Panc1 (cell line): ENCODE results near the gene LRRTM2. TPM values are rescaled to one million over a fixed set of nuclear protein-coding genes. Genes with fewer than 3 reads are reported as not detected.

Experiments used
- ATAC-seq: fragments of 200-7000 bp; cut with Tn5 transposase; 2 replicates; pipeline ENCODE4 v1.9.1; 2020; ENCODE audit warnings: mild to moderate bottlenecking, moderate library complexity
- BruUV-seq: library from RNA; stranded (reverse); fragments of 400-500 nt; replicated peaks from 2 replicates; lab custom pipeline; 2021; lab: Mats Ljungman, UMichigan
- CTCF ChIA-PET: fragments of 300-600 bp; sonication (Branson Sonifier 250); formaldehyde crosslinking; loops from one replicate; lab custom pipeline; 2022; ENCODE audit warnings: antibody characterized with exemption; lab: Charles Lee
- POLR2A ChIA-PET: fragments of 300-600 bp; sonication (Branson Sonifier 250); formaldehyde crosslinking; loops from one replicate; lab custom pipeline; 2022; ENCODE audit warnings: antibody characterized with exemption; lab: Charles Lee
- DNase-seq: peaks from one replicate; pipeline ENCODE4 v3.0.0-alpha.2; 2010; ENCODE audit warnings: low read depth, low spot score
- H3K27ac ChIP-seq: 2 replicates; pipeline ENCODE4 v1.5.1; 2011; ENCODE audit warnings: mild to moderate bottlenecking, low read length, inconsistent platforms
- H3K27me3 ChIP-seq: fragments of 200-500 bp; sonication (Bioruptor generic); 2 replicates; pipeline ENCODE4 v1.6.0; 2014; ENCODE audit warnings: low read length, inconsistent platforms; ENCODE audit not compliant: control insufficient read depth, insufficient read depth
- H3K36me3 ChIP-seq: fragments of 200-500 bp; sonication (Bioruptor generic); 2 replicates; pipeline ENCODE4 v1.5.1; 2014; ENCODE audit warnings: inconsistent platforms, mild to moderate bottlenecking, low read length, moderate library complexity; ENCODE audit not compliant: control insufficient read depth, insufficient read depth
- H3K4me1 ChIP-seq: 2 replicates; pipeline ENCODE4 v1.5.1; 2011; ENCODE audit warnings: inconsistent platforms, mild to moderate bottlenecking, low read length, moderate library complexity; ENCODE audit not compliant: control insufficient read depth, insufficient read depth
- H3K4me3 ChIP-seq, 2 experiments: 2 replicates each; pipeline ENCODE4 v1.5.1; 2011 to 2012; ENCODE audit warnings: low read depth in 2 of 2, low read length in 2 of 2, mild to moderate bottlenecking in 2 of 2, inconsistent platforms in 1 of 2, moderate library complexity in 1 of 2
- H3K9me3 ChIP-seq: fragments of 200-500 bp; sonication (Bioruptor generic); 2 replicates; pipeline ENCODE4 v1.5.1; 2014; ENCODE audit warnings: low read depth, mild to moderate bottlenecking, inconsistent platforms, low read length, moderate library complexity; ENCODE audit not compliant: control insufficient read depth, insufficient read depth
- CTCF ChIP-seq: fragments of 450-650 bp; IDR thresholded peaks from 2 replicates; pipeline ENCODE4 v1.5.1; 2017; ENCODE audit warnings: mild to moderate bottlenecking
- POLR2AphosphoS5 ChIP-seq: IDR thresholded peaks from 2 replicates; pipeline ENCODE4 v1.6.1; 2012; ENCODE audit warnings: mild to moderate bottlenecking, low read depth, low read length, moderate library complexity
- REST ChIP-seq, 2 experiments: IDR thresholded peaks; 2 replicates each; pipeline ENCODE4 v1.6.1; 2011 to 2012; ENCODE audit warnings: low read depth in 2 of 2, control low read depth in 1 of 2, low read length in 1 of 2, mild to moderate bottlenecking in 1 of 2, moderate library complexity in 1 of 2; ENCODE audit not compliant: insufficient read depth in 1 of 2
- SIN3A ChIP-seq: IDR thresholded peaks from 2 replicates; pipeline ENCODE4 v1.6.1; 2012; ENCODE audit warnings: low read depth, mild to moderate bottlenecking, low read length, moderate library complexity, borderline replicate concordance; ENCODE audit not compliant: insufficient read depth
- TCF7L2 ChIP-seq: IDR thresholded peaks from 2 replicates; pipeline ENCODE4 v1.6.1; 2011; ENCODE audit warnings: mild to moderate bottlenecking, low read depth, low read length, inconsistent platforms
- in situ Hi-C: cut with HindIII; loops from 2 replicates; pipeline ENCODE4 v1.10.0; 2016; ENCODE audit warnings: low sequenced_read_pairs, low pct_unique_long_range_greater_than_20kb
- intact Hi-C: fragments of 100-400 bp; cut with micrococcal nuclease; formaldehyde crosslinking; loops from one replicate; pipeline ENCODE4 v1.10.0; 2022; ENCODE audit not compliant: unreplicated experiment
- total RNA-seq: library from RNA; stranded (reverse); gene quantifications from one replicate; pipeline ENCODE4 v1.2.1, GENCODE V29; 2021; ENCODE audit not compliant: unreplicated experiment

LRRTM2 gene
- total RNA-seq, 1 experiment from 2014 or later = not detected

- H3K9me3 ChIP-seq = no peaks in the 10 kb centered on the region
- ATAC-seq (no peak), DNase-seq (no peak)
- ChIA-PET CTCF (no interaction called here), POLR2A (no interaction called here)
- in situ Hi-C loops (no loop called here), intact Hi-C loops (no loop called here)
- H3K4me3 ChIP-seq = no peak overlapping the region
- H3K27ac ChIP-seq = no peak overlapping the region
- H3K27me3 ChIP-seq = no peaks in the 10 kb centered on the region
- no peak for TF ChIP-seq CTCF
- no peak for TF ChIP-seq TCF7L2
- no peak for TF ChIP-seq SIN3A
- no peak for TF ChIP-seq POLR2AphosphoS5
- no peak for TF ChIP-seq REST (IDR thresholded peaks at IDR 0.05; ENCODE audit: insufficient read depth in 1 of 2, low read depth in 2 of 2, low read length in 1 of 2)
- H3K36me3 ChIP-seq = peaks cover 19% of the 10 kb centered on the region
- no TSS peak for BruUV-seq
- H3K4me1 ChIP-seq = 0 out of 2 replicates have a peak, but pooled peaks cover 4% of the 10 kb centered on the region
These were observed 46.6 kb downstream of the LRRTM2 start for GRCh38 chr5:138828556-138828955.

- ChIA-PET POLR2A (interaction anchor here (0.5 to 0.8 kb wide), 2 partner anchors 30 to 59 kb away, joined by 3 to 4 read pairs; no protein-coding TSS in a partner anchor), CTCF (interaction anchor here (0.6 to 0.9 kb wide), 4 partner anchors 15 to 437 kb away, joined by 3 to 14 read pairs (median 4); no protein-coding TSS in a partner anchor)
- in situ Hi-C loops = no loop called here
- H3K27ac ChIP-seq = no peak overlapping the region
- no peaks in the 10 kb centered on the region for H3K4me1 ChIP-seq
- H3K9me3 ChIP-seq = no peaks in the 10 kb centered on the region
- no peak for DNase-seq
- TF ChIP-seq POLR2AphosphoS5 = no peak
- TF ChIP-seq TCF7L2 = no peak
- TF ChIP-seq REST (IDR thresholded peaks at IDR 0.05; ENCODE audit: insufficient read depth in 1 of 2, low read depth in 2 of 2, low read length in 1 of 2) = no peak
- peak; percentile 73; the same call in 1 of the 2 replicates for TF ChIP-seq CTCF
- TF ChIP-seq SIN3A = no peak
- ATAC-seq = peak; percentile 63; the same call in 1 of the 2 replicates
- intact Hi-C loops = no loop called here
- H3K36me3 ChIP-seq = peaks cover 19% of the 10 kb centered on the region
- no TSS peak for BruUV-seq
- no peak overlapping the region for H3K4me3 ChIP-seq
- H3K27me3 ChIP-seq = no peaks in the 10 kb centered on the region
These were observed 49.9 kb downstream of the LRRTM2 start for GRCh38 chr5:138824924-138825863.
